GM12878 (cell line): ENCODE data around the gene LRRC63. TPM values are rescaled to one million over a fixed set of nuclear protein-coding genes. Genes with fewer than 3 reads are reported as not detected.

Experiments used
- ATAC-seq: fragments of 200-7000 bp; cut with Tn5 transposase; 3 replicates; pipeline ENCODE4 v1.9.1; 2020; ENCODE audit warnings: mild to moderate bottlenecking, moderate library complexity
- BruUV-seq: library from RNA; stranded (reverse); fragments of 400-500 nt; replicated peaks from 2 replicates; lab custom pipeline; 2021; lab: Mats Ljungman, UMichigan
- CTCF ChIA-PET: fragments of 300-600 bp; sonication (Branson Sonifier 250); formaldehyde crosslinking; extraction: SDS; loops from one replicate; lab custom pipeline; 2021; ENCODE audit warnings: inconsistent platforms; lab: Yijun Ruan, JAX
- POLR2A ChIA-PET: fragments of 350-600 bp; formaldehyde crosslinking; extraction: SDS; loops from one replicate; lab custom pipeline; 2021; ENCODE audit warnings: inconsistent platforms; lab: Charles Lee
- RAD21 ChIA-PET: fragments of 300-600 bp; sonication (Branson Sonifier 250); formaldehyde crosslinking; loops from one replicate; lab custom pipeline; 2023; ENCODE audit warnings: antibody characterized with exemption; ENCODE audit not compliant: unreplicated experiment; lab: Charles Lee
- SMC1A ChIA-PET: fragments of 300-600 bp; sonication (Branson Sonifier 250); formaldehyde crosslinking; loops from one replicate; lab custom pipeline; 2023; ENCODE audit not compliant: unreplicated experiment, uncharacterized antibody; lab: Charles Lee
- DNase-seq: peaks from one replicate; pipeline ENCODE4 v3.0.0-alpha.2; 2011; ENCODE audit warnings: low read depth, low spot score
- FAIRE-seq: peaks from 3 replicates; lab custom pipeline; 2011; peaks lifted over from hg19 to GRCh38; lab: Jason Lieb, UNC
- H2AFZ ChIP-seq: 2 replicates; pipeline ENCODE4 v1.6.0; 2011; ENCODE audit warnings: low read depth, low read length, control low read depth; ENCODE audit not compliant: control insufficient read depth
- H3K27ac ChIP-seq: 2 replicates; pipeline ENCODE4 v1.5.1; 2011; ENCODE audit warnings: control low read depth; ENCODE audit not compliant: control insufficient read depth, insufficient read depth
- H3K27me3 ChIP-seq, 2 experiments: replicated peaks in 1 of 2; 2 replicates each; pipeline versions ENCODE4 v1.6.0 to v1.6.1; 2011; ENCODE audit warnings: low read length in 1 of 2; ENCODE audit not compliant: control insufficient read depth in 2 of 2, insufficient read depth in 2 of 2
- H3K36me3 ChIP-seq, 2 experiments: 2 replicates each; pipeline ENCODE4 v1.5.1; 2011; ENCODE audit warnings: low read length in 1 of 2; ENCODE audit not compliant: control insufficient read depth in 2 of 2, insufficient read depth in 2 of 2
- H3K4me1 ChIP-seq: 2 replicates; pipeline ENCODE4 v1.6.1; 2011; ENCODE audit warnings: mild to moderate bottlenecking, low read length, moderate library complexity, mixed read lengths; ENCODE audit not compliant: control insufficient read depth, insufficient read depth
- H3K4me2 ChIP-seq: 2 replicates; pipeline ENCODE4 v1.6.0; 2011; ENCODE audit warnings: control low read depth; ENCODE audit not compliant: control insufficient read depth, insufficient read depth
- H3K4me3 ChIP-seq: fragments of 200-600 bp; sonication (generic); 2 replicates; pipeline ENCODE4 v1.5.1; 2016
- H3K79me2 ChIP-seq: 2 replicates; pipeline ENCODE4 v1.6.0; 2011; ENCODE audit warnings: low read length; ENCODE audit not compliant: control insufficient read depth, insufficient read depth
- H3K9ac ChIP-seq: 2 replicates; pipeline ENCODE4 v1.8.0; 2011; ENCODE audit warnings: low read length, control low read depth, mixed read lengths; ENCODE audit not compliant: control insufficient read depth, insufficient read depth
- H3K9me3 ChIP-seq: replicated peaks from 3 replicates; pipeline ENCODE4 v1.5.1; 2011; ENCODE audit warnings: mild to moderate bottlenecking, low read length; ENCODE audit not compliant: control insufficient read depth, insufficient read depth
- H4K20me1 ChIP-seq: 2 replicates; pipeline ENCODE4 v1.6.0; 2011; ENCODE audit not compliant: control insufficient read depth, insufficient read depth
- EP300 ChIP-seq, 2 experiments: fragments of 150-350 bp in 1 of 2; IDR thresholded peaks; 2 replicates each; pipeline ENCODE4 v1.6.1; 2011 to 2012; ENCODE audit warnings: low read depth in 2 of 2, low read length in 2 of 2, borderline replicate concordance in 1 of 2, improper control_type of control experiment in 1 of 2, inconsistent platforms in 1 of 2; ENCODE audit not compliant: control insufficient read depth in 1 of 2
- HDAC2 ChIP-seq: fragments of 200-600 bp; sonication (generic); IDR thresholded peaks from 2 replicates; pipeline ENCODE4 v1.6.1; 2017
- JUND ChIP-seq: IDR thresholded peaks from 2 replicates; pipeline ENCODE4 v1.6.1; 2012; ENCODE audit warnings: low read depth, mild to moderate bottlenecking, low read length, improper control_type of control experiment, moderate library complexity
- MTA2 ChIP-seq: fragments of 450-650 bp; IDR thresholded peaks from 2 replicates; pipeline ENCODE4 v1.6.1; 2016; ENCODE audit warnings: low read depth, mild to moderate bottlenecking, moderate library complexity
- NR2F1 ChIP-seq: fragments of 450-650 bp; conservative IDR thresholded peaks from 2 replicates; pipeline ENCODE4 v1.6.1; 2017; ENCODE audit warnings: mild to moderate bottlenecking
- RAD21 ChIP-seq: IDR thresholded peaks from 2 replicates; pipeline ENCODE4 v1.6.1; 2011; ENCODE audit warnings: mild to moderate bottlenecking, low read depth, low read length, moderate library complexity; ENCODE audit not compliant: insufficient read depth
- RFX5 ChIP-seq: IDR thresholded peaks from 2 replicates; pipeline ENCODE4 v1.6.1; 2011; ENCODE audit warnings: low read depth, low read length, improper control_type of control experiment
- SRF ChIP-seq, 2 experiments: IDR thresholded peaks; 2 replicates each; pipeline ENCODE4 v1.6.1; 2011; ENCODE audit warnings: low read depth in 2 of 2, low read length in 2 of 2, mild to moderate bottlenecking in 1 of 2, moderate library complexity in 1 of 2
- STAT3 ChIP-seq: IDR thresholded peaks from 2 replicates; pipeline ENCODE4 v1.6.1; 2011; ENCODE audit warnings: low read depth, low read length, improper control_type of control experiment
- WRNIP1 ChIP-seq: IDR thresholded peaks from 2 replicates; pipeline ENCODE4 v1.6.1; 2011; ENCODE audit warnings: low read depth, low read length, improper control_type of control experiment, borderline replicate concordance
- ZNF217 ChIP-seq: fragments of 450-650 bp; IDR thresholded peaks from 2 replicates; pipeline ENCODE4 v1.6.1; 2017; ENCODE audit warnings: antibody characterized with exemption, mild to moderate bottlenecking
- WGBS: methylation state at CpG from one replicate; pipeline ENCODE4 v1.1.6; 2016; ENCODE audit warnings: low lambda C conversion rate; ENCODE audit not compliant: insufficient replicate concordance, insufficient coverage; ENCODE audit errors: missing lambda C conversion rate; 5-methylcytosine and 5-hydroxymethylcytosine counted together
- in situ Hi-C: fragments of 300-500 bp; cut with MboI; formaldehyde crosslinking; loops from 9 replicates; pipeline ENCODE4 v1.14.3; 2018; ENCODE audit warnings: mixed read lengths
- intact Hi-C: fragments of 100-400 bp; cut with micrococcal nuclease; formaldehyde crosslinking; loops from one replicate; pipeline ENCODE4 v1.14.2; 2022; ENCODE audit not compliant: unreplicated experiment
- polyA plus RNA-seq, 11 experiments: library from polyadenylated mRNA; depleted of rRNA in 4 of 11; unstranded in 6 of 11; stranded (reverse) in 5 of 11; fragments of >200 nt; fragmentation: Nextera tagmentation in 4 of 11; fragmentation: Illumina TruSeq in 1 of 11; extraction: Ambion mirVana in 4 of 11; extraction: Trizol in 1 of 11; gene quantifications; 1 replicate in 1 of 11; 2 replicates in 10 of 11; pipeline versions ENCODE4 v1.2.1 to v1.2.3, GENCODE V29; 2011 to 2016; ENCODE audit warnings: inconsistent platforms in 2 of 11, missing spikeins in 2 of 11, low read depth in 1 of 11
- total RNA-seq, 4 experiments: library from RNA; depleted of rRNA in 3 of 4; stranded (reverse); fragments of >200 nt in 3 of 4; fragmentation: Illumina TruSeq in 1 of 4; extraction: Trizol in 1 of 4; gene quantifications; 2 replicates each; pipeline versions ENCODE4 v1.2.1 to v1.2.3, GENCODE V29; 2013 to 2021
- TF ChIP-seq, protein P1 (sequence below): fragments of 450-650 bp; IDR thresholded peaks from 2 replicates; pipeline ENCODE4 v1.6.1; 2017; ENCODE audit warnings: mild to moderate bottlenecking, low read depth, inconsistent platforms; ENCODE audit not compliant: poor library complexity, severe bottlenecking
- TF ChIP-seq, protein P2 (sequence below): IDR thresholded peaks from 2 replicates; pipeline ENCODE4 v1.6.1; 2011; ENCODE audit warnings: low read depth, mild to moderate bottlenecking, low read length, moderate library complexity, borderline replicate concordance; ENCODE audit errors: extremely low read depth
- TF ChIP-seq, protein P3 (sequence below): fragments of 450-650 bp; IDR thresholded peaks from 2 replicates; pipeline ENCODE4 v1.6.1; 2017; ENCODE audit warnings: mild to moderate bottlenecking, moderate library complexity
- TF ChIP-seq, protein P4 (sequence below): IDR thresholded peaks from 2 replicates; pipeline ENCODE4 v1.6.1; 2011; ENCODE audit warnings: mild to moderate bottlenecking, low read depth, low read length, moderate library complexity; ENCODE audit not compliant: insufficient replicate concordance

The LRRC63 gene
- total and polyA plus RNA-seq, 10 of the 15 experiments (the other 5 are each of a cell fraction or from before 2014, with no cell fraction given) = 0.34 to 0.98 (median 0.76) TPM; not detected in 1

DNA sequence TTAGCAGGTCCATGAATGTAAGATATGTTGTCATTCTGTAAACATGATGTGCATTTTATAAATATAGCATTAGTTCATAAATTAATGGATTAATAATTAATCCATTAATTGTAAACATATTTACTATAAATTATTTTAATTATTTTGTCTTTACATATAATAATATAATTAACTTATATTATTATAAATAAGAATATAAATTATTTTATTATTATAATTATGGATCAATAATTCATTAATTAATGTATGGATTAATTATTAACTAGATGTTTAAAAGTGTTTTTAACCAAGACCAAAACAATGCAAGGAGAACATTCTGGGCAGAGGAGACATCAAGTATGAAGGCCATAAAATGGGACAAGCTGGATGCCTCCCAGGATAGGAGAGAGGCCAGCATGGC lies 103.3 kb downstream of the LRRC63 start (continued):
- TF ChIP-seq, protein P1, sequence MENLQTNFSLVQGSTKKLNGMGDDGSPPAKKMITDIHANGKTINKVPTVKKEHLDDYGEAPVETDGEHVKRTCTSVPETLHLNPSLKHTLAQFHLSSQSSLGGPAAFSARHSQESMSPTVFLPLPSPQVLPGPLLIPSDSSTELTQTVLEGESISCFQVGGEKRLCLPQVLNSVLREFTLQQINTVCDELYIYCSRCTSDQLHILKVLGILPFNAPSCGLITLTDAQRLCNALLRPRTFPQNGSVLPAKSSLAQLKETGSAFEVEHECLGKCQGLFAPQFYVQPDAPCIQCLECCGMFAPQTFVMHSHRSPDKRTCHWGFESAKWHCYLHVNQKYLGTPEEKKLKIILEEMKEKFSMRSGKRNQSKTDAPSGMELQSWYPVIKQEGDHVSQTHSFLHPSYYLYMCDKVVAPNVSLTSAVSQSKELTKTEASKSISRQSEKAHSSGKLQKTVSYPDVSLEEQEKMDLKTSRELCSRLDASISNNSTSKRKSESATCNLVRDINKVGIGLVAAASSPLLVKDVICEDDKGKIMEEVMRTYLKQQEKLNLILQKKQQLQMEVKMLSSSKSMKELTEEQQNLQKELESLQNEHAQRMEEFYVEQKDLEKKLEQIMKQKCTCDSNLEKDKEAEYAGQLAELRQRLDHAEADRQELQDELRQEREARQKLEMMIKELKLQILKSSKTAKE = no peak
- TF ChIP-seq MTA2 = no peak
- no peak for TF ChIP-seq STAT3
- TF ChIP-seq RAD21 = no peak
- TF ChIP-seq, protein P2, sequence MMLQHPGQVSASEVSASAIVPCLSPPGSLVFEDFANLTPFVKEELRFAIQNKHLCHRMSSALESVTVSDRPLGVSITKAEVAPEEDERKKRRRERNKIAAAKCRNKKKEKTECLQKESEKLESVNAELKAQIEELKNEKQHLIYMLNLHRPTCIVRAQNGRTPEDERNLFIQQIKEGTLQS = no peak
- no peak for TF ChIP-seq RFX5
- TF ChIP-seq, all 136 proteins: peak for 0

- Histone ChIP-seq H3K9me3 (no peaks in the 10 kb centered on the region), H4K20me1 (no peaks in the 10 kb centered on the region), H3K79me2 (no peaks in the 10 kb centered on the region), H3K36me3 (no peaks in the 10 kb centered on the region), H2AFZ (no peak overlapping the region), H3K4me3 (no peak overlapping the region), H3K27ac (no peak overlapping the region), H3K9ac (no peak overlapping the region), H3K4me2 (no peak overlapping the region), H3K27me3 (no peaks in the 10 kb centered on the region), H3K4me1 (no peaks in the 10 kb centered on the region)
- RAD21 ChIA-PET = no interaction called here
- FAIRE-seq (no peak), ATAC-seq (no peak), DNase-seq (no peak)
- intact Hi-C loops = no loop called here
- BruUV-seq = no TSS peak
- SMC1A ChIA-PET = interaction anchor here (1.1 kb wide), 1 partner anchor 692 kb away, joined by 3 read pairs; no protein-coding TSS in a partner anchor
- POLR2A ChIA-PET = no interaction called here
- WGBS = 51% methylated on average over 6 of the region's 6 CpGs
- in situ Hi-C loops = no loop called here
- CTCF ChIA-PET = no interaction called here
- TF ChIP-seq, protein P3, sequence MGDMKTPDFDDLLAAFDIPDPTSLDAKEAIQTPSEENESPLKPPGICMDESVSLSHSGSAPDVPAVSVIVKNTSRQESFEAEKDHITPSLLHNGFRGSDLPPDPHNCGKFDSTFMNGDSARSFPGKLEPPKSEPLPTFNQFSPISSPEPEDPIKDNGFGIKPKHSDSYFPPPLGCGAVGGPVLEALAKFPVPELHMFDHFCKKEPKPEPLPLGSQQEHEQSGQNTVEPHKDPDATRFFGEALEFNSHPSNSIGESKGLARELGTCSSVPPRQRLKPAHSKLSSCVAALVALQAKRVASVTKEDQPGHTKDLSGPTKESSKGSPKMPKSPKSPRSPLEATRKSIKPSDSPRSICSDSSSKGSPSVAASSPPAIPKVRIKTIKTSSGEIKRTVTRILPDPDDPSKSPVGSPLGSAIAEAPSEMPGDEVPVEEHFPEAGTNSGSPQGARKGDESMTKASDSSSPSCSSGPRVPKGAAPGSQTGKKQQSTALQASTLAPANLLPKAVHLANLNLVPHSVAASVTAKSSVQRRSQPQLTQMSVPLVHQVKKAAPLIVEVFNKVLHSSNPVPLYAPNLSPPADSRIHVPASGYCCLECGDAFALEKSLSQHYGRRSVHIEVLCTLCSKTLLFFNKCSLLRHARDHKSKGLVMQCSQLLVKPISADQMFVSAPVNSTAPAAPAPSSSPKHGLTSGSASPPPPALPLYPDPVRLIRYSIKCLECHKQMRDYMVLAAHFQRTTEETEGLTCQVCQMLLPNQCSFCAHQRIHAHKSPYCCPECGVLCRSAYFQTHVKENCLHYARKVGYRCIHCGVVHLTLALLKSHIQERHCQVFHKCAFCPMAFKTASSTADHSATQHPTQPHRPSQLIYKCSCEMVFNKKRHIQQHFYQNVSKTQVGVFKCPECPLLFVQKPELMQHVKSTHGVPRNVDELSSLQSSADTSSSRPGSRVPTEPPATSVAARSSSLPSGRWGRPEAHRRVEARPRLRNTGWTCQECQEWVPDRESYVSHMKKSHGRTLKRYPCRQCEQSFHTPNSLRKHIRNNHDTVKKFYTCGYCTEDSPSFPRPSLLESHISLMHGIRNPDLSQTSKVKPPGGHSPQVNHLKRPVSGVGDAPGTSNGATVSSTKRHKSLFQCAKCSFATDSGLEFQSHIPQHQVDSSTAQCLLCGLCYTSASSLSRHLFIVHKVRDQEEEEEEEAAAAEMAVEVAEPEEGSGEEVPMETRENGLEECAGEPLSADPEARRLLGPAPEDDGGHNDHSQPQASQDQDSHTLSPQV = no peak
- TF ChIP-seq EP300 (IDR thresholded peaks at IDR 0.05; ENCODE audit: borderline replicate concordance in 1 of 2, control insufficient read depth in 1 of 2, low read depth in 2 of 2, low read length in 2 of 2) (no peak), SRF (IDR thresholded peaks at IDR 0.05; ENCODE audit: low read depth in 2 of 2, low read length in 2 of 2) (no peak), HDAC2 (no peak), MTA2 (no peak), ZNF217 (no peak), NR2F1 (no peak), WRNIP1 (no peak), JUND (no peak)
- TF ChIP-seq, protein P4, sequence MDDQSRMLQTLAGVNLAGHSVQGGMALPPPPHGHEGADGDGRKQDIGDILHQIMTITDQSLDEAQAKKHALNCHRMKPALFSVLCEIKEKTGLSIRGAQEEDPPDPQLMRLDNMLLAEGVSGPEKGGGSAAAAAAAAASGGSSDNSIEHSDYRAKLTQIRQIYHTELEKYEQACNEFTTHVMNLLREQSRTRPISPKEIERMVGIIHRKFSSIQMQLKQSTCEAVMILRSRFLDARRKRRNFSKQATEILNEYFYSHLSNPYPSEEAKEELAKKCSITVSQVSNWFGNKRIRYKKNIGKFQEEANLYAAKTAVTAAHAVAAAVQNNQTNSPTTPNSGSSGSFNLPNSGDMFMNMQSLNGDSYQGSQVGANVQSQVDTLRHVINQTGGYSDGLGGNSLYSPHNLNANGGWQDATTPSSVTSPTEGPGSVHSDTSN = no peak
Measured at GRCh38 chr13:46315491-46316075, 103.9 kb downstream of the LRRC63 start.
